Skeletal muscle tissue (tissue), 4 donors: ENCODE measurements around the gene PRKG1. TPM values are rescaled to one million over a fixed set of nuclear protein-coding genes. Genes with fewer than 3 reads are reported as not detected.

Source experiments
- H3K27ac ChIP-seq: one replicate; pipeline ENCODE4 v1.7.0; 2013; ENCODE audit warnings: mild to moderate bottlenecking, low read depth, low read length, inconsistent platforms
- H3K27me3 ChIP-seq, 3 donors: one replicate each; pipeline ENCODE4 v1.7.0; 2013; ENCODE audit warnings: low read length in 3 of 3; ENCODE audit not compliant: control insufficient read depth in 3 of 3, insufficient read depth in 3 of 3
- H3K36me3 ChIP-seq, 3 donors: one replicate each; pipeline ENCODE4 v1.7.0; 2013; ENCODE audit warnings: low read length in 3 of 3; ENCODE audit not compliant: control insufficient read depth in 3 of 3, insufficient read depth in 3 of 3
- H3K4me1 ChIP-seq, 3 donors: one replicate each; pipeline ENCODE4 v1.7.0; 2013; ENCODE audit warnings: low read length in 3 of 3, mild to moderate bottlenecking in 3 of 3; ENCODE audit not compliant: control insufficient read depth in 3 of 3, insufficient read depth in 3 of 3
- H3K4me3 ChIP-seq, 3 donors: one replicate each; pipeline ENCODE4 v1.7.0; 2013; ENCODE audit warnings: low read length in 3 of 3
- H3K9ac ChIP-seq, 3 donors: one replicate each; pipeline ENCODE4 v1.7.0; 2013; ENCODE audit warnings: low read length in 3 of 3, mild to moderate bottlenecking in 3 of 3, moderate library complexity in 2 of 3, low read depth in 1 of 3
- H3K9me3 ChIP-seq, 3 donors: one replicate each; pipeline ENCODE4 v1.7.0; 2013; ENCODE audit warnings: low read length in 3 of 3; ENCODE audit not compliant: control insufficient read depth in 3 of 3
- total RNA-seq: library from RNA; depleted of rRNA; stranded (reverse); fragments of >200 nt; gene quantifications from one replicate; pipeline ENCODE4 v1.2.3, GENCODE V29; 2014
- donor health status: Osteomylitis.

Gene PRKG1
- total RNA-seq, 1 donor from 2014 or later: 44.9 TPM

DNA sequence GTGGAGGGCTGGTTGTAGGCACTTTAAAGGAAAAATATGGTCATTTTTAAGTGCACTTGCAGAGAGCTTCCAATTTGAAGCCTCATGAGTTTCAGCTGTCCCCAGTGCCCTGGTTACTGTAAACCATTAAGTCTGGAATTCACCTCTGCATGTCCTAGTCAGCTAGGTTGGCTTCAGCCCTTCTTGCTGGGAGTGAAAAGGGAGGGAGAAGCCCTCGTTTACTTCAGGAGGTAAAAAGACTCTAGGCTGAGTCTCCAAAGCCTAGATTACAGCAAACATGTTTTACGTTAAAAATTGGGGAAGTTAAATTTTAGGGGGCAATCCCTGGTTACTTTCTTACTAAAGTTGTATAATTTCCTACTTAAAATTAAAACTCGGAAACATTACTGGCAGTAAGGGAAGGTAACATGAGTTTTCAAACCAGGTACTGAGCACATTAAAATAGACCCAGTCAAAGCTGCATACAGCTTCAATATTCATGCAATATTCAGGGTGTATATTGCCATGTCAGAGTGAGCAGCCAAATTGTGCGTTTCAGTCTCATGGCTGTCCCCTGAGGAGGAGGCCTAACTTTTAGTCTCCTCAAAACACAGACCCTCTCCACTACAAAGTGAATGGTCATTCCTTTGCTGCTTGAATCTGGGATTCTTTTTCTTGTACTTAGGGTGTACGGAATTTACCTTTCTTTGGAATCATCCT lies 156.7 kb downstream of the PRKG1 start:
- H3K9me3 ChIP-seq: no peaks in the 10 kb centered on the region
- peaks cover 22 to 46% (median 24%) of the 10 kb centered on the region in 3 donors for H3K4me1 ChIP-seq
- no peak overlapping the region for H3K9ac ChIP-seq
- H3K4me3 ChIP-seq: no peak overlapping the region
- peak overlapping the region; percentile 15 for H3K27ac ChIP-seq
- H3K27me3 ChIP-seq: no peaks in the 10 kb centered on the region
- no peaks in the 10 kb centered on the region for H3K36me3 ChIP-seq

DNA sequence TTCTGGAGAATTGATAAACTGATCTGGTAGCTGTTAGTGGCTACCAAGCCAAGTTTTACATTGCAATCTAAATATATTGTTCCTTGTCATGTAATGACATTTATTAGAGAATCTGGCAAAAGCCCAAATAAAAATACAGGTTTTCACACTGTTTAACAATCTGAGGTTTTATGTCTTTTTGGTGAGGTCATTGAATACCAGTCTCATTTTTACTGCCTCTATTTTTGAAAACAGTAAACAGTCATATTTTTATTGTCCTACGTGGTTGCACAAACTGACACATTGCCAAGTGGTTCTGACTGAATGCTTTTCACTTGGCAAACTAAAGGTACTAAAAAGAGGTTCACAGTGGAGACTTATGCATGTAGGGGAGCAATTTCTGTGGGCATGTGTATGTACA lies 157.5 kb downstream of the PRKG1 start:
- Histone ChIP-seq H3K27ac (no peak overlapping the region), H3K4me3 (no peak overlapping the region), H3K4me1 (peaks cover 22 to 46% (median 24%) of the 10 kb centered on the region in 3 donors)

GRCh38 chr10:51233337-51234100 lies 159.2 kb downstream of the PRKG1 start:
- Histone ChIP-seq H3K27me3 (no peaks in the 10 kb centered on the region), H3K27ac (no peak overlapping the region), H3K4me1 (peaks cover 15 to 36% (median 22%) of the 10 kb centered on the region in 3 donors), H3K36me3 (no peaks in the 10 kb centered on the region), H3K4me3 (no peak overlapping the region), H3K9me3 (no peaks in the 10 kb centered on the region), H3K9ac (no peak overlapping the region)

More for the DNA sequence above, 157.5 kb downstream of the PRKG1 start:
- no peaks in the 10 kb centered on the region for H3K9me3 ChIP-seq
- H3K27me3 ChIP-seq: no peaks in the 10 kb centered on the region
- H3K9ac ChIP-seq: no peak overlapping the region
- H3K36me3 ChIP-seq: no peaks in the 10 kb centered on the region

- no peak overlapping the region for H3K9ac ChIP-seq
- no peaks in the 10 kb centered on the region for H3K36me3 ChIP-seq
- no peaks in the 10 kb centered on the region for H3K27me3 ChIP-seq
- H3K9me3 ChIP-seq: no peaks in the 10 kb centered on the region
- H3K4me3 ChIP-seq: no peak overlapping the region
- no peak overlapping the region for H3K27ac ChIP-seq
- peaks cover 12 to 27% (median 16%) of the 10 kb centered on the region in 3 donors for H3K4me1 ChIP-seq
Measured at GRCh38 chr10:51235865-51236264, 161.6 kb downstream of the PRKG1 start.

DNA sequence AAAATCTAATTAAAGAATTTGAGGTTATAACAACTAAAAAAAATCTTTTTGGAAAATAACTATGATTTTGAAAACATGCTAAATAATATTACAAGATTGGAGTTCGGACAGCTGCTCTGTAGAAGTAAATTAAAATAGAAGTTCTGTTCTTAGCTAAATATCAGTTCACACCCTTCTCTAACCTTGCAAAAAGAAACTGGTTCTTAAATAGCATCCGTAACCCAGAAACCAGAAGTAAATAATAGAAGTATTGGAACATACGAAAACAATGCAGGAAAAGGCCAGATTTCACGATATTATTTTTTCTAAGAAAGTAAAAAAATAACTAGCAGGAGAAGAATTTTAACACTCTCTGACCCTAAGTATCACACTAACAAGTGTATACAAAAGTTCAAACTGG lies 164.7 kb downstream of the PRKG1 start:
- no peaks in the 10 kb centered on the region for H3K36me3 ChIP-seq
- H3K27me3 ChIP-seq: no peaks in the 10 kb centered on the region
- peaks cover 0 to 14% (median 0%) of the 10 kb centered on the region in 3 donors for H3K4me1 ChIP-seq
- no peak overlapping the region for H3K27ac ChIP-seq
- H3K9ac ChIP-seq: peak overlapping the region in 1 of 3 donors; percentile 20
- no peak overlapping the region for H3K4me3 ChIP-seq
- no peaks in the 10 kb centered on the region for H3K9me3 ChIP-seq

DNA sequence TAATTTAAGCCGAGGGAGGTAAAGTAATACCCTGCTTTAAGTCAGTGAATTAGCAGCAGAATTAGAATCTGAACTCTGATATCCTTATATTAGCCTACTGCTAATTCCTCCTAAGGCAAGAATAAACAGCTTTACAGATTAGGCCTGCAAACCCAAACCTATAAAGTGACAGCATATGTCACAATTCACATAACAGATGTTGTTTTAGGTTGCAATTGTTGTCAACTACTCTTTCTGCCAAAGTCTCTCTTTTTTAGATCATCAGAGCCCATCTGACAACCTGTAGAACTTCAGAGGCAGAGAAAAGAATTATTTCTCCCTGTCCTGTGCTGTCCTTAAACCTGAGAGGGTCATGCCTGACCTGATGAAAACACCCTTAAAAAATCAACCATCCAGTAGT lies 167.2 kb downstream of the PRKG1 start:
- H3K4me1 ChIP-seq: peaks cover 0 to 14% (median 3%) of the 10 kb centered on the region in 3 donors
- H3K27ac ChIP-seq: no peak overlapping the region
- H3K27me3 ChIP-seq: no peaks in the 10 kb centered on the region
- H3K9ac ChIP-seq: no peak overlapping the region
- H3K36me3 ChIP-seq: no peaks in the 10 kb centered on the region
- no peaks in the 10 kb centered on the region for H3K9me3 ChIP-seq
- H3K4me3 ChIP-seq: no peak overlapping the region

GRCh38 chr10:51242393-51242792 lies 168.1 kb downstream of the PRKG1 start:
- H3K4me3 ChIP-seq: no peak overlapping the region
- no peak overlapping the region for H3K27ac ChIP-seq
- peaks cover 0 to 14% (median 3%) of the 10 kb centered on the region in 3 donors for H3K4me1 ChIP-seq
- no peaks in the 10 kb centered on the region for H3K9me3 ChIP-seq
- no peaks in the 10 kb centered on the region for H3K36me3 ChIP-seq
- H3K9ac ChIP-seq: no peak overlapping the region
- H3K27me3 ChIP-seq: no peaks in the 10 kb centered on the region

DNA sequence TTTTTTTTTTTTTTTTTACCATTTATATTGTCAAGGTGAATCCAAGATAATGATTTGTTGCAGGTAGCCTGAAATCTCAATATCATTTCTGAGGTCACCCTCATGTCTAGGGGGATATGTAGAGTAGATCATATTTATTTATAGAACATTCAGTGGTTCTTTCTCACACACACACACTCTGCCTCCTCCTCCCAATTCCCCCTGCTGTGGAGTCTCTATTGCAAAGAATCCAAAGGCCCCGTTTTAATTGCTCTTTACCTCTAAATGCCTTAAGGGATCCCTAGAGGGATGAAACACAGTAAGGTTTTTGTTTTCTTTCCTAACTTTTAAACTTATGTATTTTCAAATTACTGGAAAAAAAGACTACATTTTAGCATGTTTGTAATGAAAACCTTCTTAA lies 170.0 kb downstream of the PRKG1 start:
- Histone ChIP-seq H3K9ac (no peak overlapping the region), H3K36me3 (no peaks in the 10 kb centered on the region), H3K4me3 (no peak overlapping the region), H3K4me1 (peaks cover 0 to 14% (median 3%) of the 10 kb centered on the region in 3 donors), H3K27ac (no peak overlapping the region), H3K9me3 (no peaks in the 10 kb centered on the region), H3K27me3 (no peaks in the 10 kb centered on the region)

DNA sequence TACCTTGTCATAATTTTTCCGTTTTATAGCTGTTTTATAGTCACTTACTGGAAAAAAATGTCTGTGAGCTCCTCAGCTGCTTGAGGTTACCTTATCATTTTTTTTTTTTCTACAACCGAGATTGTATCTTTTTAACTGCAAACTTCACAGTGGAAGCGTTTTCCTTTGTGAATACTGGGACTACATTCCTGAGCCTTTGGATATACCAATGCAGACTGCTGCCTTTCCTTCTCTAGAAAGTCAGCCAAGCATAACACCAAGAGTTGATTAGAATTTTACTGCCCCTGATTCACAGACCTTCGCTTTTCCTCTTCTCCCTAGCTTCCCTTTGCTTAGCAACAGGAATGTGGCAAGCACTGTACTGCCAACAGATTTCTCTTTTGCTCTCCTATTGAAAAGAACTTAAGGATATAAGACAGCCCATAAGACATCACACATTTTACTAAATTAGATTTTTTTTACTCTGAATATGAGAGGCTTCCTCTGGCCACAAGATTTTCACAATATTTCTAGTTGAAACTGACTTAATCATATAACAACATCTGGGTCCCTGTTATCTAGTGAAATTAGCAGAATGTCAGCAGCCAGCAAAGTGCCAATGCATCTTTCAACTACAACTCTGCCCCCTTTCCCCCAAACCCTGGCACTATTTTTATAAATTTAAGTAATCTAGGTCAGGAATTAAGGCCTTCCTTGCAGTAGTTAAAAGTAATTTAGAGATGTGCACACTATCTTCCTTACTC lies 170.6 kb downstream of the PRKG1 start:
- no peak overlapping the region for H3K4me3 ChIP-seq
- H3K4me1 ChIP-seq: peaks cover 1 to 18% (median 3%) of the 10 kb centered on the region in 3 donors

More for the DNA sequence above, 170.6 kb downstream of the PRKG1 start:
- peak overlapping the region in 1 of 3 donors; percentile 19 for H3K9ac ChIP-seq
- no peaks in the 10 kb centered on the region for H3K27me3 ChIP-seq
- no peaks in the 10 kb centered on the region for H3K36me3 ChIP-seq
- H3K27ac ChIP-seq: no peak overlapping the region
- no peaks in the 10 kb centered on the region for H3K9me3 ChIP-seq
